GM15510 (cell line): ENCODE measurements around the gene CCNJ.

ENCODE experiments used
- POLR2A ChIP-seq: IDR thresholded peaks from 3 replicates; pipeline ENCODE4 v1.6.1; 2011; ENCODE audit warnings: borderline replicate concordance; ENCODE audit not compliant: insufficient read length; ENCODE audit errors: extremely low read depth

The CCNJ gene

GRCh38 chr10:96043033-96043892, at the start of gene CCNJ:
TSS of gene CCNJ (plus strand) at chr10:96043583. CDS start at chr10:96044394, 811 bp downstream.
- TF ChIP-seq POLR2A, result peak; percentile 85

GRCh38 chr10:95998255-95998784, 45.1 kb upstream of the CCNJ start:
- no peak for TF ChIP-seq POLR2A

GRCh38 chr10:96013956-96014355, 29.4 kb upstream of the CCNJ start:
- no peak for TF ChIP-seq POLR2A

- no peak for TF ChIP-seq POLR2A
Measured at GRCh38 chr10:96014473-96015102, 28.8 kb upstream of the CCNJ start.

GRCh38 chr10:96017191-96017687, 26.1 kb upstream of the CCNJ start:
- TF ChIP-seq POLR2A, result no peak

GRCh38 chr10:96021332-96021731, 22.1 kb upstream of the CCNJ start:
- TF ChIP-seq POLR2A, result no peak

- no peak for TF ChIP-seq POLR2A
Measured at GRCh38 chr10:96022739-96023138, 20.6 kb upstream of the CCNJ start.

- TF ChIP-seq POLR2A, result no peak
Measured at GRCh38 chr10:96023168-96023567, 20.2 kb upstream of the CCNJ start.

GRCh38 chr10:96025566-96025965, 17.8 kb upstream of the CCNJ start:
- TF ChIP-seq POLR2A, result no peak

GRCh38 chr10:96034625-96035024, 8.8 kb upstream of the CCNJ start:
- TF ChIP-seq POLR2A, result no peak

GRCh38 chr10:96038476-96039387, 4.7 kb upstream of the CCNJ start:
- TF ChIP-seq POLR2A, result no peak

GRCh38 chr10:96041146-96041545, 2.2 kb upstream of the CCNJ start:
- no peak for TF ChIP-seq POLR2A

GRCh38 chr10:96043893-96044715, 721 bp downstream of the CCNJ start:
- TF ChIP-seq POLR2A, result peak; percentile 16

GRCh38 chr10:96044736-96045135, 1.4 kb downstream of the CCNJ start:
- TF ChIP-seq POLR2A, result no peak
